ENCODE data around the gene TCF7L2. TPM values are rescaled to one million over a fixed set of nuclear protein-coding genes. Genes with fewer than 3 reads are reported as not detected.

Gene TCF7L2
- total and polyA plus RNA-seq, 9 of the 15 experiments (the other 6 are each of a cell fraction or from before 2014, with no cell fraction given) = 0.32 to 2.8 (median 0.92) TPM

DNA sequence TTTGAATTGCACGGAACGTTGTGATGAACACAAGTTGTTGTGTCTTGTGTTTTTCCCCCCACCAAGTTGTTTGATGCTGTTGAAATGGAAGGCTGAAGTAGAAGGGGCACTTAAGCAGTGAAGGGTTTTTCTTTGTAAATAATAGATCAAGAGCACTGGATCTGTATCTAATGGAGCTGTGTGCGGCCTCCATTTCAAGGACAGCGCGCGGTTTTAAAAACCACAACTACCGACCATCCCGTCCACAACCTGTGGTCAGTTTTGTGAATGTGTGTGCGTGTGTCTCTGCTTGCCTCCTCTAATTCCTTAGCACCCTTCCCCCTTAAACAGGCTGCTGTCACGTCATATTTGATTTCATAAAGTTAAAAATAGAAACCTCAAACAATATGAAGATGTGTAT, 165.5 kb downstream of the TCF7L2 start:
- intact Hi-C loops (cut with micrococcal nuclease) (loop anchor here (10.0 kb wide), 1 partner anchor 551 kb away; no protein-coding TSS in a partner anchor), in situ Hi-C loops (cut with MboI) (no loop called here)
- peaks cover 0 to 11% of the 10 kb centered on the region in 2 experiments; a peak in 2 of 5 replicates for H3K27me3 ChIP-seq (ENCODE audit: control insufficient read depth in 2 of 2, insufficient read depth in 2 of 2, low read length in 2 of 2)
- WGBS (ENCODE audit: insufficient coverage, low coverage, missing lambda C conversion rate) = 28% methylated on average over 10 of the region's 10 CpGs
- no peaks in the 10 kb centered on the region for H3K36me3 ChIP-seq (ENCODE audit: control insufficient read depth, insufficient read depth, low read length)
- ATAC-seq (no peak), FAIRE-seq (no peak), DNase-seq (ENCODE audit: extremely low read depth in 1 of 4, low spot score in 3 of 4) (no peak)
- H3K9me3 ChIP-seq (replicated peaks; ENCODE audit: control insufficient read depth, insufficient read depth, low read depth, low read length) = no peaks in the 10 kb centered on the region
- no peak overlapping the region for H3K9ac ChIP-seq (ENCODE audit: insufficient read depth in 1 of 2, low read depth in 2 of 2, low read length in 2 of 2)
- POLR2A ChIA-PET = no interaction called here
- TF ChIP-seq U2AF2 (optimal IDR thresholded peaks at IDR 0.05; ENCODE audit: low read depth, low read length) = no peak
- TF ChIP-seq ZBTB17 (CRISPR knock-in tag; IDR thresholded peaks at IDR 0.05) = no peak
- no peak for TF ChIP-seq ZNF232 (CRISPR knock-in tag; IDR thresholded peaks at IDR 0.05)
- TF ChIP-seq, protein P1, sequence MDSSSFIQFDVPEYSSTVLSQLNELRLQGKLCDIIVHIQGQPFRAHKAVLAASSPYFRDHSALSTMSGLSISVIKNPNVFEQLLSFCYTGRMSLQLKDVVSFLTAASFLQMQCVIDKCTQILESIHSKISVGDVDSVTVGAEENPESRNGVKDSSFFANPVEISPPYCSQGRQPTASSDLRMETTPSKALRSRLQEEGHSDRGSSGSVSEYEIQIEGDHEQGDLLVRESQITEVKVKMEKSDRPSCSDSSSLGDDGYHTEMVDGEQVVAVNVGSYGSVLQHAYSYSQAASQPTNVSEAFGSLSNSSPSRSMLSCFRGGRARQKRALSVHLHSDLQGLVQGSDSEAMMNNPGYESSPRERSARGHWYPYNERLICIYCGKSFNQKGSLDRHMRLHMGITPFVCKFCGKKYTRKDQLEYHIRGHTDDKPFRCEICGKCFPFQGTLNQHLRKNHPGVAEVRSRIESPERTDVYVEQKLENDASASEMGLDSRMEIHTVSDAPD (CRISPR knock-in tag; IDR thresholded peaks at IDR 0.05) = no peak
- TF ChIP-seq, protein P2, sequence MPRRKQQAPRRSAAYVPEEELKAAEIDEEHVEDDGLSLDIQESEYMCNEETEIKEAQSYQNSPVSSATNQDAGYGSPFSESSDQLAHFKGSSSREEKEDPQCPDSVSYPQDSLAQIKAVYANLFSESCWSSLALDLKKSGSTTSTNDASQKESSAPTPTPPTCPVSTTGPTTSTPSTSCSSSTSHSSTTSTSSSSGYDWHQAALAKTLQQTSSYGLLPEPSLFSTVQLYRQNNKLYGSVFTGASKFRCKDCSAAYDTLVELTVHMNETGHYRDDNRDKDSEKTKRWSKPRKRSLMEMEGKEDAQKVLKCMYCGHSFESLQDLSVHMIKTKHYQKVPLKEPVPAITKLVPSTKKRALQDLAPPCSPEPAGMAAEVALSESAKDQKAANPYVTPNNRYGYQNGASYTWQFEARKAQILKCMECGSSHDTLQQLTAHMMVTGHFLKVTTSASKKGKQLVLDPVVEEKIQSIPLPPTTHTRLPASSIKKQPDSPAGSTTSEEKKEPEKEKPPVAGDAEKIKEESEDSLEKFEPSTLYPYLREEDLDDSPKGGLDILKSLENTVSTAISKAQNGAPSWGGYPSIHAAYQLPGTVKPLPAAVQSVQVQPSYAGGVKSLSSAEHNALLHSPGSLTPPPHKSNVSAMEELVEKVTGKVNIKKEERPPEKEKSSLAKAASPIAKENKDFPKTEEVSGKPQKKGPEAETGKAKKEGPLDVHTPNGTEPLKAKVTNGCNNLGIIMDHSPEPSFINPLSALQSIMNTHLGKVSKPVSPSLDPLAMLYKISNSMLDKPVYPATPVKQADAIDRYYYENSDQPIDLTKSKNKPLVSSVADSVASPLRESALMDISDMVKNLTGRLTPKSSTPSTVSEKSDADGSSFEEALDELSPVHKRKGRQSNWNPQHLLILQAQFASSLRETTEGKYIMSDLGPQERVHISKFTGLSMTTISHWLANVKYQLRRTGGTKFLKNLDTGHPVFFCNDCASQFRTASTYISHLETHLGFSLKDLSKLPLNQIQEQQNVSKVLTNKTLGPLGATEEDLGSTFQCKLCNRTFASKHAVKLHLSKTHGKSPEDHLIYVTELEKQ (CRISPR knock-in tag; IDR thresholded peaks at IDR 0.05) = no peak
- TF ChIP-seq, protein P3, sequence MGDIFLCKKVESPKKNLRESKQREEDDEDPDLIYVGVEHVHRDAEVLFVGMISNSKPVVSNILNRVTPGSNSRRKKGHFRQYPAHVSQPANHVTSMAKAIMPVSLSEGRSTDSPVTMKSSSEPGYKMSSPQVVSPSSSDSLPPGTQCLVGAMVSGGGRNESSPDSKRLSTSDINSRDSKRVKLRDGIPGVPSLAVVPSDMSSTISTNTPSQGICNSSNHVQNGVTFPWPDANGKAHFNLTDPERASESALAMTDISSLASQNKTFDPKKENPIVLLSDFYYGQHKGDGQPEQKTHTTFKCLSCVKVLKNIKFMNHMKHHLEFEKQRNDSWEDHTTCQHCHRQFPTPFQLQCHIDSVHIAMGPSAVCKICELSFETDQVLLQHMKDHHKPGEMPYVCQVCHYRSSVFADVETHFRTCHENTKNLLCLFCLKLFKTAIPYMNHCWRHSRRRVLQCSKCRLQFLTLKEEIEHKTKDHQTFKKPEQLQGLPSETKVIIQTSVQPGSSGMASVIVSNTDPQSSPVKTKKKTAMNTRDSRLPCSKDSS (IDR thresholded peaks at IDR 0.05; ENCODE audit: low read depth, partially characterized antibody) = no peak
- TF ChIP-seq POLR2A (conservative IDR thresholded peaks at IDR 0.05) = no peak
- TF ChIP-seq, protein P4, sequence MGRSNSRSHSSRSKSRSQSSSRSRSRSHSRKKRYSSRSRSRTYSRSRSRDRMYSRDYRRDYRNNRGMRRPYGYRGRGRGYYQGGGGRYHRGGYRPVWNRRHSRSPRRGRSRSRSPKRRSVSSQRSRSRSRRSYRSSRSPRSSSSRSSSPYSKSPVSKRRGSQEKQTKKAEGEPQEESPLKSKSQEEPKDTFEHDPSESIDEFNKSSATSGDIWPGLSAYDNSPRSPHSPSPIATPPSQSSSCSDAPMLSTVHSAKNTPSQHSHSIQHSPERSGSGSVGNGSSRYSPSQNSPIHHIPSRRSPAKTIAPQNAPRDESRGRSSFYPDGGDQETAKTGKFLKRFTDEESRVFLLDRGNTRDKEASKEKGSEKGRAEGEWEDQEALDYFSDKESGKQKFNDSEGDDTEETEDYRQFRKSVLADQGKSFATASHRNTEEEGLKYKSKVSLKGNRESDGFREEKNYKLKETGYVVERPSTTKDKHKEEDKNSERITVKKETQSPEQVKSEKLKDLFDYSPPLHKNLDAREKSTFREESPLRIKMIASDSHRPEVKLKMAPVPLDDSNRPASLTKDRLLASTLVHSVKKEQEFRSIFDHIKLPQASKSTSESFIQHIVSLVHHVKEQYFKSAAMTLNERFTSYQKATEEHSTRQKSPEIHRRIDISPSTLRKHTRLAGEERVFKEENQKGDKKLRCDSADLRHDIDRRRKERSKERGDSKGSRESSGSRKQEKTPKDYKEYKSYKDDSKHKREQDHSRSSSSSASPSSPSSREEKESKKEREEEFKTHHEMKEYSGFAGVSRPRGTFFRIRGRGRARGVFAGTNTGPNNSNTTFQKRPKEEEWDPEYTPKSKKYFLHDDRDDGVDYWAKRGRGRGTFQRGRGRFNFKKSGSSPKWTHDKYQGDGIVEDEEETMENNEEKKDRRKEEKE (IDR thresholded peaks at IDR 0.05; ENCODE audit: borderline replicate concordance in 1 of 2, control insufficient read depth in 1 of 2, low read depth in 2 of 2, low read length in 1 of 2) = no peak
- TF ChIP-seq E2F3 (CRISPR knock-in tag; IDR thresholded peaks at IDR 0.05) = no peak
- no peak overlapping the region for H2AFZ ChIP-seq (ENCODE audit: low read depth, low read length)
- H3K9me1 ChIP-seq (ENCODE audit: control insufficient read depth, insufficient read depth, low read length) = no peaks in the 10 kb centered on the region
- BruUV-seq (replicated peaks) = no TSS peak
- CTCF ChIA-PET (ENCODE audit: low intra/inter-chr PET ratio) = no interaction called here
- no peak overlapping the region for H3K4me2 ChIP-seq (ENCODE audit: insufficient read depth, low read length)
- no peak overlapping the region for H3K27ac ChIP-seq (ENCODE audit: extremely low read depth, low read depth, low read length)
- H3K4me1 ChIP-seq (replicated peaks in 1 of 2; ENCODE audit: control insufficient read depth in 2 of 2, insufficient read depth in 2 of 2, low read length in 2 of 2) = no peaks in the 10 kb centered on the region
- H3K79me2 ChIP-seq (ENCODE audit: control insufficient read depth, insufficient read depth, low read length) = no peaks in the 10 kb centered on the region
- no peak overlapping the region for H3K4me3 ChIP-seq
- no peaks in the 10 kb centered on the region for H4K20me1 ChIP-seq (replicated peaks; ENCODE audit: control insufficient read depth, insufficient read depth, low read length)
